ENCODE measurements around the gene VIL1. TPM values are rescaled to one million over a fixed set of nuclear protein-coding genes. Genes with fewer than 3 reads are reported as not detected.
A peak's percentile ranks its signal among the peaks of the same experiment; 100 is the strongest.

VIL1 gene
- total and polyA plus RNA-seq, 2 of the 13 experiments (the other 11 are each of a cell fraction or from before 2014, with no cell fraction given): 287 to 301 TPM

DNA sequence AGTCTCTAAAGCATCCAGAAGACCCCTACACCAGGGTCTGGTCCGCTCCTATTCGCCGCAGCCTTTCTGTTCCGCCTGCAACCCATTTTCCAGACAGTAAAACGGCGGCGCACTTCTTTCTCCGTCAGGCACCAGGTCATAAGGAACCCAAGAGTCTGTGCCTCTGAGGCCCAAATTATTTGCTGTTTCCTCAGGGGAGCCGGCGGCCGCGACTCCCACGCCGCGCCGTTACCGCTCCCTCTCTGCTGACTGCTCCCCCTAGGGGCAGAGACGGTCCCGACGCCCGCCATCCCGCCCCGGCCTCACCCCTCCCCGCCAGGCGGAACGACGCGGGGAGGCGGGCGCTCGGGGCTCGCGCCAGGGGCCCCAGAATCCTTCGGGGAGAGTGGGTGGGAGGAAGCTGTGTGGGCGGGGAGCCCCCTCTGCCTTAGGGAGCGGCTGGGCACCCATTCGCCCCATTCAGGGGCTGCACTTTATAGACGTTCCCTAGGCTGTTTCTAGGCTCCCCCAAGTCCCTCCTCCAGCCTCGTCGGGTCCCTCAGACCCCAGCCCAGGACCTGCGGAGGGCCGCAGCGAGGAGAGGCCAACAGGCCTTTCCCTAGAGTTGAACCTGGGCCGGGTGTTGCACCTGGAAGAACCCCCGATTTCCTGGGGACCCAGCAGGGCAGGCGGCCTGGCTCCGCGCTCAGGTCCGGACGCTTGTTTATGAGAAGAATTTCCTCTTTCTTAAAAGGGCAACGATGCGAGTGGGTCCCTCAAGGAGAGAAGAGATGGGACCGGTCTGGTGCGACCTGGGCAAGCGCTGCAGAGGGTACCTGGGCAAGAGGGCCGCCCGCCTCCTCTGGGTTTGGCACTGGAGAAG lies 22.9 kb upstream of the VIL1 start (continued):
- TF ChIP-seq, protein P1, sequence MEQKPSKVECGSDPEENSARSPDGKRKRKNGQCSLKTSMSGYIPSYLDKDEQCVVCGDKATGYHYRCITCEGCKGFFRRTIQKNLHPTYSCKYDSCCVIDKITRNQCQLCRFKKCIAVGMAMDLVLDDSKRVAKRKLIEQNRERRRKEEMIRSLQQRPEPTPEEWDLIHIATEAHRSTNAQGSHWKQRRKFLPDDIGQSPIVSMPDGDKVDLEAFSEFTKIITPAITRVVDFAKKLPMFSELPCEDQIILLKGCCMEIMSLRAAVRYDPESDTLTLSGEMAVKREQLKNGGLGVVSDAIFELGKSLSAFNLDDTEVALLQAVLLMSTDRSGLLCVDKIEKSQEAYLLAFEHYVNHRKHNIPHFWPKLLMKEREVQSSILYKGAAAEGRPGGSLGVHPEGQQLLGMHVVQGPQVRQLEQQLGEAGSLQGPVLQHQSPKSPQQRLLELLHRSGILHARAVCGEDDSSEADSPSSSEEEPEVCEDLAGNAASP (CRISPR knock-in tag; IDR thresholded peaks at IDR 0.05; ENCODE audit: borderline replicate concordance): peak; percentile 86
- peak; percentile 77; the same call in 1 of the 2 replicates for TF ChIP-seq SOX13 (IDR thresholded peaks at IDR 0.05)
- no peak; a peak in 1 of 4 replicates for TF ChIP-seq SOX13 (CRISPR knock-in tag; conservative IDR thresholded peaks at IDR 0.05 in 1 of 2, IDR thresholded peaks at IDR 0.05 in 1 of 2)
- no peak; the same call in 1 of the 2 replicates for TF ChIP-seq HIVEP1 (CRISPR knock-in tag; IDR thresholded peaks at IDR 0.05)
- TF ChIP-seq, protein P2, sequence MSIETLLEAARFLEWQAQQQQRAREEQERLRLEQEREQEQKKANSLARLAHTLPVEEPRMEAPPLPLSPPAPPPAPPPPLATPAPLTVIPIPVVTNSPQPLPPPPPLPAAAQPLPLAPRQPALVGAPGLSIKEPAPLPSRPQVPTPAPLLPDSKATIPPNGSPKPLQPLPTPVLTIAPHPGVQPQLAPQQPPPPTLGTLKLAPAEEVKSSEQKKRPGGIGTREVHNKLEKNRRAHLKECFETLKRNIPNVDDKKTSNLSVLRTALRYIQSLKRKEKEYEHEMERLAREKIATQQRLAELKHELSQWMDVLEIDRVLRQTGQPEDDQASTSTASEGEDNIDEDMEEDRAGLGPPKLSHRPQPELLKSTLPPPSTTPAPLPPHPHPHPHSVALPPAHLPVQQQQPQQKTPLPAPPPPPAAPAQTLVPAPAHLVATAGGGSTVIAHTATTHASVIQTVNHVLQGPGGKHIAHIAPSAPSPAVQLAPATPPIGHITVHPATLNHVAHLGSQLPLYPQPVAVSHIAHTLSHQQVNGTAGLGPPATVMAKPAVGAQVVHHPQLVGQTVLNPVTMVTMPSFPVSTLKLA (IDR thresholded peaks at IDR 0.05): peak; percentile 5; the same call in 1 of the 2 replicates
- TF ChIP-seq ZNF720 (CRISPR knock-in tag; IDR thresholded peaks at IDR 0.05): 0 out of 2 replicates have a peak, but pooled peaks have one; percentile 73
- no peak for TF ChIP-seq TBP (CRISPR knock-in tag; IDR thresholded peaks at IDR 0.05)
- no peak for TF ChIP-seq SCMH1 (CRISPR knock-in tag; IDR thresholded peaks at IDR 0.05; ENCODE audit: borderline replicate concordance)
- no peak; the same call in 1 of the 2 replicates for TF ChIP-seq CBFB (CRISPR knock-in tag; IDR thresholded peaks at IDR 0.05)
- TF ChIP-seq ZNF331 (CRISPR knock-in tag; IDR thresholded peaks at IDR 0.05): peak; percentile 86; the same call in 1 of the 2 replicates
- peak; percentile 70 for TF ChIP-seq HNRNPK (IDR thresholded peaks at IDR 0.05; ENCODE audit: low read depth, low read length, poor library complexity, severe bottlenecking)
- no peak for TF ChIP-seq HMGA1 (CRISPR knock-in tag; conservative IDR thresholded peaks at IDR 0.05)
- no peak; the same call in 1 of the 2 replicates for TF ChIP-seq ZFP36L2 (CRISPR knock-in tag; IDR thresholded peaks at IDR 0.05)
- TF ChIP-seq ZNF44 (CRISPR knock-in tag; IDR thresholded peaks at IDR 0.05): no peak; the same call in 1 of the 2 replicates
- TF ChIP-seq, protein P3, sequence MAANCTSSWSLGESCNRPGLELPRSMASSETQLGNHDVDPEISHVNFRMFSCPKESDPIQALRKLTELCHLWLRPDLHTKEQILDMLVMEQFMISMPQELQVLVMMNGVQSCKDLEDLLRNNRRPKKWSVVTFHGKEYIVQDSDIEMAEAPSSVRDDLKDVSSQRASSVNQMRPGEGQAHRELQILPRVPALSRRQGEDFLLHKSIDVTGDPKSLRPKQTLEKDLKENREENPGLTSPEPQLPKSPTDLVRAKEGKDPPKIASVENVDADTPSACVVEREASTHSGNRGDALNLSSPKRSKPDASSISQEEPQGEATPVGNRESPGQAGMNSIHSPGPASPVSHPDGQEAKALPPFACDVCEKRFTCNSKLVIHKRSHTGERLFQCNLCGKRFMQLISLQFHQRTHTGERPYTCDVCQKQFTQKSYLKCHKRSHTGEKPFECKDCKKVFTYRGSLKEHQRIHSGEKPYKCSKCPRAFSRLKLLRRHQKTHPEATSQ (CRISPR knock-in tag; IDR thresholded peaks at IDR 0.05; ENCODE audit: borderline replicate concordance): no peak
- peak; percentile 74 for TF ChIP-seq ZFP1 (CRISPR knock-in tag; IDR thresholded peaks at IDR 0.05)
- TF ChIP-seq, protein P4, sequence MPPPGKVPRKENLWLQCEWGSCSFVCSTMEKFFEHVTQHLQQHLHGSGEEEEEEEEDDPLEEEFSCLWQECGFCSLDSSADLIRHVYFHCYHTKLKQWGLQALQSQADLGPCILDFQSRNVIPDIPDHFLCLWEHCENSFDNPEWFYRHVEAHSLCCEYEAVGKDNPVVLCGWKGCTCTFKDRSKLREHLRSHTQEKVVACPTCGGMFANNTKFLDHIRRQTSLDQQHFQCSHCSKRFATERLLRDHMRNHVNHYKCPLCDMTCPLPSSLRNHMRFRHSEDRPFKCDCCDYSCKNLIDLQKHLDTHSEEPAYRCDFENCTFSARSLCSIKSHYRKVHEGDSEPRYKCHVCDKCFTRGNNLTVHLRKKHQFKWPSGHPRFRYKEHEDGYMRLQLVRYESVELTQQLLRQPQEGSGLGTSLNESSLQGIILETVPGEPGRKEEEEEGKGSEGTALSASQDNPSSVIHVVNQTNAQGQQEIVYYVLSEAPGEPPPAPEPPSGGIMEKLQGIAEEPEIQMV (CRISPR knock-in tag; IDR thresholded peaks at IDR 0.05; ENCODE audit: low read depth): peak; percentile 94; the same call in 1 of the 2 replicates
- 0 out of 2 replicates have a peak, but pooled peaks have one; percentile 33 for TF ChIP-seq TP53 (CRISPR knock-in tag; conservative IDR thresholded peaks at IDR 0.05)
- TF ChIP-seq, protein P5, sequence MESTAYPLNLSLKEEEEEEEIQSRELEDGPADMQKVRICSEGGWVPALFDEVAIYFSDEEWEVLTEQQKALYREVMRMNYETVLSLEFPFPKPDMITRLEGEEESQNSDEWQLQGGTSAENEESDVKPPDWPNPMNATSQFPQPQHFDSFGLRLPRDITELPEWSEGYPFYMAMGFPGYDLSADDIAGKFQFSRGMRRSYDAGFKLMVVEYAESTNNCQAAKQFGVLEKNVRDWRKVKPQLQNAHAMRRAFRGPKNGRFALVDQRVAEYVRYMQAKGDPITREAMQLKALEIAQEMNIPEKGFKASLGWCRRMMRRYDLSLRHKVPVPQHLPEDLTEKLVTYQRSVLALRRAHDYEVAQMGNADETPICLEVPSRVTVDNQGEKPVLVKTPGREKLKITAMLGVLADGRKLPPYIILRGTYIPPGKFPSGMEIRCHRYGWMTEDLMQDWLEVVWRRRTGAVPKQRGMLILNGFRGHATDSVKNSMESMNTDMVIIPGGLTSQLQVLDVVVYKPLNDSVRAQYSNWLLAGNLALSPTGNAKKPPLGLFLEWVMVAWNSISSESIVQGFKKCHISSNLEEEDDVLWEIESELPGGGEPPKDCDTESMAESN (CRISPR knock-in tag; conservative IDR thresholded peaks at IDR 0.05): no peak
- peak; percentile 68 for TF ChIP-seq ZNF891 (CRISPR knock-in tag; IDR thresholded peaks at IDR 0.05)
- TF ChIP-seq ZNF30 (CRISPR knock-in tag; IDR thresholded peaks at IDR 0.05): no peak
- 0 out of 2 replicates have a peak, but pooled peaks have one; percentile 71 for TF ChIP-seq ZNF17 (CRISPR knock-in tag; IDR thresholded peaks at IDR 0.05)

Measured in HepG2 (cell line).